ENCODE measurements around the gene HBP1.

- no peak for TF ChIP-seq CTCF (IDR thresholded peaks at IDR 0.05)
- no peak for TF ChIP-seq POLR2A (IDR thresholded peaks at IDR 0.05)
- no peak for TF ChIP-seq POLR2AphosphoS5 (IDR thresholded peaks at IDR 0.05)
- TF ChIP-seq EP300 (IDR thresholded peaks at IDR 0.05; ENCODE audit: low read depth) = no peak
Observed at GRCh38 chr7:107230334-107230733, 61.5 kb downstream of the HBP1 start.
